Measurements from ENCODE around the gene VN1R2.
"Not testable (repeated sequence)": the region's sequence is repeated elsewhere in the genome, so short reads cannot be mapped to it uniquely, and the experiment has no call there.

Gene VN1R2, protein sequence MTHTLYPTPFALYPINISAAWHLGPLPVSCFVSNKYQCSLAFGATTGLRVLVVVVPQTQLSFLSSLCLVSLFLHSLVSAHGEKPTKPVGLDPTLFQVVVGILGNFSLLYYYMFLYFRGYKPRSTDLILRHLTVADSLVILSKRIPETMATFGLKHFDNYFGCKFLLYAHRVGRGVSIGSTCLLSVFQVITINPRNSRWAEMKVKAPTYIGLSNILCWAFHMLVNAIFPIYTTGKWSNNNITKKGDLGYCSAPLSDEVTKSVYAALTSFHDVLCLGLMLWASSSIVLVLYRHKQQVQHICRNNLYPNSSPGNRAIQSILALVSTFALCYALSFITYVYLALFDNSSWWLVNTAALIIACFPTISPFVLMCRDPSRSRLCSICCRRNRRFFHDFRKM

DNA sequence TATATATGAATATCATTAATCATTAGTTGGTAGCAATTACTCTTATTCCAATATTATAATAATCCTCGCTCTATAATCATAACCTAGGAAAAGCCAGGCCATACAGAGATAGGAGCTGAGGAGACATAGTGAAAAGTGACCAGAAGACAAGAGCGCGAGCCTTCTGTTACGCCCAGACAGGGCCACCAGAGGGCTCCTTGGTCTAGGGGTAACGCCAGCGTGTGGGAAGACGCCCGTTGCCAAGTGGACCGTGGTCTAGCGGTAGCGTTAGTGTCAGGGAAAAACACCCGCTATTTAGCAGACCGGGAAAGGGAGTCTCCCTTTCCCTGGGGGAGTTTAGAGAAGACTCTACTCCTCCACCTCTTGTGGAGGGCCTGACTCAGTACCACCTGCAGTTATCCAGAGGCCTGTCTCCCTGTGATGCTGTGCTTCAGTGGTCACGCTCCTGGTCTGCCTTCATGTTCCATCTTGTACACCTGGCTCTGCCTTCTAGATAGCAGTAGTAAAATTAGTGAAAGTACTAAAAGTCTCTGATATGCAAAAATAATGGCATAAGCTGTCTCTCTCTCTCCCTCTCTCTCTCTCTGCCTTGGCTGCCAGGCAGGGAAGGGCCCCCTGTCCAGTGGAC lies at the start of gene VN1R2:
Gene VN1R2, plus strand, starts transcription at position 578 of the 628 bp plus-strand sequence. CDS start 84 bp downstream, outside the sequence.
- DNase-seq (ENCODE audit: extremely low read depth in 1 of 2, low read depth in 1 of 2), result not testable (repeated sequence)

DNA sequence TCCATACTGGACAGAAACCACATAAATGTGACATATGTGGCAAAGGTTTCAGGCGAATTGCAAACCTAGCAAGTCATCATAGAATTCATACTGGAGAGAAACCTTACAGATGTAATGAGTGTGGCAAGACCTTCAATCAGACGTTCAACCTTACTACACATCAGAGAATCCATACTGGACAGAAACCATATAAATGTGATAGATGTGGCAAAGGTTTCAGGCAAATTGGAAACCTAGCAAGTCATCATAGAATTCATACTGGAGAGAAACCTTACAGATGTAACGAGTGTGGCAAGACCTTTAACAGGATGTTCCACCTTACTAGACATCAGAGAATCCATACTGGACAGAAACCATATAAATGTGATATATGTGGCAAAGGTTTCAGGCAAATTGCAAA lies 46.5 kb upstream of the VN1R2 start:
- DNase-seq (ENCODE audit: extremely low read depth in 1 of 2, low read depth in 1 of 2), result not testable (repeated sequence)

DNA sequence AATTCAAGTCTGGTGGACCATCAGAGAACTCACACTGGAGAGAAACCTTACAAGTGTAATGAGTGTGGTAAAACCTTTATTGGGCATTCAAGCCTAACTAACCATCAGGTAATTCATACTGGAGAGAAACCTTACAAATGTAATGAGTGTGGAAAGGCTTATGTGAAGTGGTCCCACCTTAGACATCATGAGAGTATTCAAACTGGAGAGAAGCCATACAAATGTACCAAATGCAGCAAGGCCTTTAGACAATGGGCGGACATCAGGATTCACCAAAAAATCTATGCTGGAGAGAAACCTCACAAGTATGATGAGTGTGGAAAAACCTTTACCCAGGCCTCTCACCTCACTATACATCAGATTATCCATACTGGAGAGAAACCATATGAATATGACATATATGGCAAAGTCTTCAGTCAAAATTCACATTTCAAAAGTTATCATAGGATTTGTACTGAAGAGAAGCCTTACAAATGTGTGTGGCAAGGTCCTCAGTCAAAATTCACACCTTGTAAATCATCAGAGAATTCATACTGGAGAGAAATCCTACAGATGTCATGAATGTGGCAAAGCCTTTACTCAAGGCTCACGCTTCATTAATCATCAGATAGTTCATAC lies 45.3 kb upstream of the VN1R2 start:
- DNase-seq (ENCODE audit: extremely low read depth in 1 of 2, low read depth in 1 of 2), result no peak

DNA sequence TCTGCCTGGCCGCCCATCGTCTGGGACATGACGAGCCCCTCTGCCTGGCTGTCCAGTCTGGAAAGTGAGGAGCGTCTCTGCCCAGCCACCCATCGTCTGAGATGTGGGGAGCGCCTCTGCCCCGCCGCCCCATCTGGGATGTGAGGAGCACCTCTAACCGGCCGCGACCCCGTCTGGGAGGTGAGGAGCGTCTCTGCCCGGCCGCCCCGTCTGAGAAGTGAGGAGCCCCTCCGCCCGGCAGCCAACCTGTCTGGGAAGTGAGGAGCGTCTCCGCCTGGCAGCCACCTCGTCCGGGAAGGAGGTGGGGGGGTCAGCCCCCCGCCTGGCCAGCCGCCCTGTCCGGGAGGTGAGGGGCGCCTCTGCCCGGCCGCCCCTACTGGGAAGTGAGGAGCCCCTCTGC lies 35.4 kb upstream of the VN1R2 start:
- not testable (repeated sequence) for DNase-seq (ENCODE audit: extremely low read depth in 1 of 2, low read depth in 1 of 2)

DNA sequence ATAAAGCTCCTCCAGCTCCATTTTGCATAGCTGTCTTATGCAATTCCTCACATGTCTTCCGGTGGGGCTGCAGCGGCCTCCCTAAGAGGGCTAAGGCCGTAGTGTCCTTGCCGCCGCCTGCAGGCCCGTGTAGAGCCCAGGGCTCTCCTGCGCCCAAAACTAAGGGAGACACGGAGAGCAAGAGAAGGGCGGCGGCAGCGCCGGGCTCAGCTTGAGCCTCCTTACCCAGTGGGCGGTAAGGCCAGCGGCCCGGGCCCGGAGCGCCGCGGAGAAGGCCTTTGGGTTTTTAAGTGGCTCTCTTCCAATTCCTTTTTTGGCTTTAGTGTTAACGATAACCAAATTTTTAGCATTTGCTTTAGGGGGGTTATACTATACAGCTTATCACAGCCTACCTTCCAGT lies 33.5 kb upstream of the VN1R2 start:
- no peak for DNase-seq (ENCODE audit: extremely low read depth in 1 of 2, low read depth in 1 of 2)

DNA sequence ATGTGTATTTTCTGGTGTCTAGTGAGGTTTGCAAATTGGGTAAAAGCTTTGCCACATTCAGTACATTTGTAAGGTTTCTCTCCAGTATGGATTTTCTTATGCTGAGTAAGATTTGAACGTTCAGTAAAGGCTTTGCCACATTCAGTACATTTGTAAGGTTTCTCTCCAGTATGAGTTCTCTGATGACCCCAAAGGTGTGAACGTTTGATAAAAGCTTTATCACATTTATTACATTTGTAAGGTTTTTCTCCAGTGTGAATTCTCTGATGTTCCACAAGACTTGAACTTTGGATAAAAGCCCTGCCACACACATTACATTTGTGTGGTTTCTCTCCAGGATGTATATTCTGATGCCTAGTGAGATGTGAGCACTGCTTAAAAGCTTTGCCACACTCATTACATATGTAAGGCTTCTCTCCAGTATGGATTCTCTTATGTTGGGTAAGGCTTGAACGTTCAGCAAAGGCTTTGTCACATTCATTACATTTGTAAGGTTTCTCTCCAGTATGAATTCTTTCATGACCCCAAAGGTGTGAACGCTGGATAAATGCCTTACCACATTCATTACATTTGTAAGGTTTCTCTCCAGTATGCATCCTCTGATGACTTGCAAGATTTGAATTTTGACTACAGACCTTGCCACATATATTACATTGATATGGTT lies 20.8 kb upstream of the VN1R2 start:
- no peak for DNase-seq (ENCODE audit: extremely low read depth in 1 of 2, low read depth in 1 of 2)

DNA sequence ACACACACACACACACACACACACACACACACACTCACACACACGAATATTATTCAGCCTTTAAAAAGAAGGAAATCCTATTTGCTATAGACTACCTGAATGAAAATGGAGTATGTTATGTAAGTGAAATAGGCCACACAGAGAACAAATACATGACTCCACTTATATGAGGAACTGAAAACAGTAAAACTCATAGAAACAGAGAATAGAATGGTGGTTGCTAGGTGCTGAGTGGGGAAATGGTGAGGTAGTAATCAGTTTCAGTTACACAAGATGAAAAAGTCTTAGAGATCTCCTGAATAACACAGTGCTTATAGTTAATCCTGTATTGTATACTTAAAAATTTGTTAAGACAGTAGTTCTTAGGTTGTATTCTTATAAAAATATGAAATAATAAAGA lies 11.6 kb upstream of the VN1R2 start:
- no peak for DNase-seq (ENCODE audit: extremely low read depth in 1 of 2, low read depth in 1 of 2)

DNA sequence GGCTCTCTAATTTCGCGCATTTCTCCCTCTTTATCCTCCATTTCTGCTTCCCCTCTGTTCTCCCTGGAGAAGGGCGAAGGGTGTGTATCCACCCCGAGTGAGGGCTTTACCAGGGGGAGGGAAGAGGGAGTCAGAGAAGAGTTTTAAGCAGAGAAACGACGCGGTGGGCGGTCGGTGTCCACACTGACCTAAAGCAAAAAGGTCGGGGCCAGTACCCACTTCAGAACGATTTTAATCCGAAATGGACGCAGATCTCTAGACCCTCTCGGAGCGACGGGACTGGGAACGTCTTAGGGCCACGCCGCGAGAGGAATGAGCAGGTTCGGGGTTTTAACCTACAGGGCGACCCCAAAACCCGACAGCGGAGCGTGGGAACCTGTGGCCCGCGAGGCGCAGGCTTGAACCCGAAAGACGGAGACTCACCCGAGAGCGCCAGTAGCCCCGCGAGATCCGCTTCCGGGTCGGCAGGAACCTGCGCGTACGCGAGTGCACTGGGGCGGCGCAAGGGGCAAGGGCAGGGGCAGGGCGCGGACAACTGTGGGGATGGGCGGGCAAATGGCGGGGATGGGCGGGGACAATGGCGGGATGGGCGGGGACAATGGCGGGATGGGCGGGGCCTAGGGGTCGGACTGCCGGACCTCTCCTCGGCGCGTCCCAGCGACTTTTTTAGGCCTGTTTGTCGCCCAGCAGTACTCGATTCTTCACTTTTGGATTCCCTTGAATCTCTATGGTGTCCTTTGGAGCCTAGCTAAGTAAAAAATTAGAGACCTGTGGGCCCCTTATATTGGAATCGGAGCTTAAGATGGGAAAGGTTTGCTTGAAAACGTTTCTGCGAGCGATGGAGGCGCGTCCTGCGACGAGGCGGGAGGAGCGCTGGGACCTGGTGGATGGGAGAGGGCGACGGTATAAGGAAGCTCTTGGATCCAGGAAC lies 3.4 kb upstream of the VN1R2 start, which contains the start of gene ZNF677:
Gene ZNF677, minus strand, starts transcription at position 463 of the 931 bp plus-strand sequence. CDS start 3,323 bp downstream, outside the sequence.
- peak; percentile 66 to 72 for DNase-seq (ENCODE audit: extremely low read depth in 1 of 2, low read depth in 1 of 2)

DNA sequence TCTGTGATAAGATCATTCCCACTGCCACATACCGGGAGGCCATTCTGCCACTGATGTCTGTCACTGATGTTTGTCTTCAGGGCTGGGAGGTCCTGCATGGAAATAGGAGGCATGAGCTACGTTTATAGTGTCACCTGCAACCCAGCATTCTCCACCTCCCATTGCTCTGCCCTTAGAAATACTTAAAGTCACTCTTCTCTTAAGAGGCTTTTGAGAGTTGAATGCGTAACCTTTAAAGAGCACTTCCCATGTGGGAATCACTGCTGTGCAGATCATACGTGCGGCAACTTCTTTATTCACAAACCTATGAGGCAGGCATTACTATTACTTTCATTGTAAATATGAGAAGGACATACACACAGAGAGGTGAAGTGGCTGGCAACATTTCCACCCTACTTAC lies 9.5 kb downstream of the VN1R2 start, which contains the start of gene VN1R4:
Gene VN1R4, minus strand, starts transcription at position 101 of the 400 bp plus-strand sequence. Its CDS starts 58 bp downstream, at position 43.
- not testable (repeated sequence) for DNase-seq (ENCODE audit: extremely low read depth in 1 of 2, low read depth in 1 of 2)

DNA sequence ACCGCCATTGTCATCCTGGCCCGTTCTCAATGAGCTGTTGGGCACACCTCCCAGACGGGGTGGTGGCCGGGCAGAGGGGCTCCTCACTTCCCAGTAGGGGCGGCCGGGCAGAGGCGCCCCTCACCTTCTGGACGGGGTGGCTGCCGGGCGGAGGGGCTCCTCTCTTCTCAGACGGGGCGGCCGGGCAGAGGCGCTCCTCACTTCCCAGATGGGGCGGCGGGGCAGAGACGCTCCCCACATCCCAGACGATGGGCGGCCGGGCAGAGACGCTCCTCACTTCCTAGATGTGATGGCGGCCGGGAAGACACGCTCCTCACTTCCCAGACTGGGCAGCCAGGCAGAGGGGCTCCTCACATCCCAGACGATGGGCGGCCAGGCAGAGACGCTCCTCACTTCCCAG lies 11.8 kb downstream of the VN1R2 start:
- DNase-seq (ENCODE audit: extremely low read depth in 1 of 2, low read depth in 1 of 2), result not testable (repeated sequence)

DNA sequence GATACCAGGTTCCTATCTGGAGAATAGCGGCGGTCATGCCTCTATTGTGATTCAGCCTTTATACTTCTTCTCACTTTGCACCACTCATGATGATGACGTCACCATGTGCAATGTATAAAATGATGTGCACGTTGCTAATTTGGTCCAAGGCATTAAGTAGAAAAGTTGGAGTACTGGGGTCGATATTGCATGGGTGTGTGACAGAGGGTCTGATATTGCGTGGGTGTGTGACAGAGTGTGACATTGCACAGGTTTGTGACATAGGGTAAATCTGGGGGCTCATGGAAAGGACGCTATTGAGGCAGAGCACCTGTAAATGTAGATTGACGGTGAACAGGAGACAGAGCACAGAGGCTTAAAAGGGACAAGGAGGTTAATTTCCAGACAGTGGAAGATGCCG lies 14.0 kb downstream of the VN1R2 start:
- DNase-seq (ENCODE audit: extremely low read depth in 1 of 2, low read depth in 1 of 2), result no peak

DNA sequence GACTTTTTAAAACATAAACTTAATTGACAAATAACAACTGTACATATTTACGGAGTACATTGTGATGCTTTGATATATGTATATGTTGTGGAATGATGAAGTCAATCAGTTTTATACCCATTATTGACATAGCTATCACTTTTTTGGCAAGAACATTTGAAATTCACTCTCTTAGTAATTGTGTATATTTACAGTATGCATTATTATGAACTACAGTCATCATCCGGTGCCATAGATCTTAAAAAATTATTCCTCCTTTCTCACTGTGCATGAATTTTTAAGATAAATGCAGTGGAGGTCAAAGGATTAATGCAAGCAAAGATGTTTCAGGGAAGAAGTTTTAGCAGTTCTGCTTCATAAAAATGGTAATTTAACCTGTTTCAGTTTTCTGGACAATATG lies 17.4 kb downstream of the VN1R2 start:
- no peak for DNase-seq (ENCODE audit: extremely low read depth in 1 of 2, low read depth in 1 of 2)

DNA sequence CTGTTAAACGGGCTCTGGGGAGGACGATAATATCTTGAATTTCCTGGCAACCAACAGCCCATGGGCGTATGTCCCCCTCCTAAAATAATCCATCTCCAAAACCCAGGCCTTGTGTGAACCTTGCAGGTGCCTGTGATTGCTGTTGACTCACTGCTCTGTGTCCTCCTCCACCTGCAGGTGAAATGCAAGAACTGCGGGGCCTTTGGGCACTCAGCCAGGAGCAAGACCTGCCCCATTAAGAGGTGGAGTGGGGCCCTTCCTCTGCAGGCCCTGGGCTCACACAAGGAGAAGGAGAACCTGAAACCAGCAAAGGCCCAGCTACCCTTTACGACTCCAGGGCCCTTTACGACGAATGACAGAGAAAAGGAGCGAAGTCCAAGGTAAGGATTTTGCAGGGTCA lies 23.9 kb downstream of the VN1R2 start:
- DNase-seq (ENCODE audit: extremely low read depth in 1 of 2, low read depth in 1 of 2), result not testable (repeated sequence)

DNA sequence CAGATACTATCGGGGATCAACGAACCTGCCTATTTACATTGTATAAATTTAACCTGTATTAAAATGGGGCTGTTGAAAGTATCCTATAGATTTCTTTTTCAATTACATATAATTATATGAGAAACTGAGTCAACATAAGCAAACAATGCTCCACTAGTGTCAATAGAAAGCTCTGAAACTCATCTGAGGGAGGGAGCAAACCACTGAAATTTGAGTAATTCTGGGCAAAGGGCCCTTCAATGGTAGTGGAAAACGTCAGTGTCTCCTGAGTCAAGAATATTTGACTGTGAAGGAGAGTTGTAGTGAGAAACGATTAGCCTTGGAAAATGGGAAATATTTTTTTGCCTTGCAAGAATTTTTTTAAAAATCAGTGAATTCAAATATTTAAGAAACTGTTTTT lies 27.0 kb downstream of the VN1R2 start:
- DNase-seq (ENCODE audit: extremely low read depth in 1 of 2, low read depth in 1 of 2), result no peak

DNA sequence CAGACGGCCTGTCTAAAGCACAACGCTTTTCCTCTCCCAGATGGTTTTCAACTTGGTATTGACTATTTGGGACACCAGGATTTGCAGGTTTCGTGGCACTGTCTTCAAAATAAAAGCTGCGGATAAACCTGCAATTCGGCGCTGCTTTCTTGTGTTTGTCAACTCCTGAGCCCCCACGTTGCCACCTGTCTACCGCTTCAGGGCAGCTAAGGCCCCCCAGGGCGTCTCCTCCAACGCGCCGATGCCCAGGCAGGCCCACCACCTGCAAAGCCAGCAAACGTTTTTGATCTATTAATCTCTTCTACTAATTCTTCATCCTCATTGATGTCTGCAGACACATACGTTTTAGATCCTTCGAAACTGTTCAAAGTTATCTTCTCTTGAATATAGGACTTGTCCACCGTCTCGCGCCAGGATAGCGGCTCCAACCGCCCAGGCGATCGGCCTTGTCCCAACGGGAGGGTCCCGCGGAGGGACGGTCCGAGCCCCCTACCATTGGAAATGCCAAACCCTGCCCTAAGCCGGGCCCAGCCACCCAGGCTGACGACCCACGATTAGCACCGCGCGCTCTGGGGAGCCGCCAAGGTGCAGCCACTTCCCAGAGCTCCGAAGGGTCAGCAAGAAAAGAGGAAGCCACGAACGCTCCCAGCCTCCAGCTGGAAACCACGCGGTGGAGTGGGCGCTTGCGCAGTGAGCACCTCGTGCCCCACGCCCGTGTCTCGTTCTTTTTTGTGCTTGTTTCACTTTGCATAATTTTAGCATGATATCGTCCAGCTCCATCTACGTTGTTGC lies 32.9 kb downstream of the VN1R2 start:
- no peak for DNase-seq (ENCODE audit: extremely low read depth in 1 of 2, low read depth in 1 of 2)

DNA sequence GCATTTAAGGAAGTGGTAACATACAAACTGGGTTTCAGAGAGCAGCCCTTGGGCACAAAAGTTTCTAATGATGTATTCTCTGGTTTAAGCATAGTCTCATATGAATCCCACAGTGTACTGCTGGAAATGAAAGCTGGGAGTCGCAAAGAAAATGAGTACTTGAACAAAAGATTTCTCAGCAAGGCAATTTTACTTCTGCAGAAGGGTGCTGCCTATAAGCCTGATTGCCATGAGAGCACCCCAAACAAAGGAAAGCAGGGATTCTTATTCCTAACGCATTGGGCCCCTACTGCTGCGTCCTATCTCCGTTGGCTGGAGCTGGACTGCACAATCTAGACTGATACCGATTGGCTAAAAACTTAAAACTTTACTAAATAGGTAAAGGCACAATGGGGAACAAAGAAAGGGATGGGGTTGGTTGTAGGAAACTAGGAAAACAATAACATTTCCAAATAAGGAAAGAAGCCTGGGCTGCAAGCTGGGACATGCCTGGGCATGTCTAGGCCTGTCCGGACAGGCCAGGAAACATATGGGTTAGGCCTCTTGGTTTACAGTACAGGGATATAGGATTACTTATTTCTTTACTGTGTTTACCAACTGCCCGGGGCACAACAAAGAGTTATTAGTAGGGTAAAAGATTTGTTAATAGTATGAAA lies 36.8 kb downstream of the VN1R2 start:
- DNase-seq (ENCODE audit: extremely low read depth in 1 of 2, low read depth in 1 of 2), result no peak

DNA sequence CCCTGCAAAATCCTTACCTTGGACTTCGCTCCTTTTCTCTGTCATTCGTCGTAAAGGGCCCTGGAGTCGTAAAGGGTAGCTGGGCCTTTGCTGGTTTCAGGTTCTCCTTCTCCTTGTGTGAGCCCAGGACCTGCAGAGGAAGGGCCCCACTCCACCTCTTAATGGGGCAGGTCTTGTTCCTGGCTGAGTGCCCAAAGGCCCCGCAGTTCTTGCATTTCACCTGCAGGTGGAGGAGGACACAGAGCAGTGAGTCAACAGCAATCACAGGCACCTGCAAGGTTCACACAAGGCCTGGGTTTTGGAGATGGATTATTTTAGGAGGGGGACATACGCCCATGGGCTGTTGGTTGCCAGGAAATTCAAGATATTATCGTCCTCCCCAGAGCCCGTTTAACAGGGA lies 43.2 kb downstream of the VN1R2 start:
- not testable (repeated sequence) for DNase-seq (ENCODE audit: extremely low read depth in 1 of 2, low read depth in 1 of 2)

DNA sequence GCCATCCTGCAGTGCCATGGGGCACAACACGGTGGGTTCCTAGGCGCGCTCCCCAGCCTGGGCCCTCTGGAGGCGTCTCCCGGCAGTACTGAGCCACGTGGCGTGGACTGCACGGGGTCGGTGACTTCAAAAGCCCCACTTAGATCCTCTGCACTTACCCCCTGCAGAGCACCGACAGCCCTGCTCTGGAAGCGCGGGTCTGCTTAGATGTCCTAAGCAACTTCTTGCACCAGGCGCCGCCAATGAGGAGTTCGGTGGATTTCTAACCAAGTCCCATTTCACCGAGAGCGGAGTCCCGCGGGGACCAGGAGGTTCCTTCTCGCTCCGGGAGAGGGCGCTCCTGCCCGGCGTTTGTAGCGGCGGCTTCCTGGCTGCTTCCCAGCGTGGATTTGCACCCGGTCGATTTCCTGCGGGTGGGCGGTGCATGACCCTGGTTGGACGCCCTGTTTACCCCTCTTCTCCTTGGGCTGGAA lies 50.3 kb downstream of the VN1R2 start:
- DNase-seq (ENCODE audit: extremely low read depth in 1 of 2, low read depth in 1 of 2), result no peak
